Gastrocnemius medialis (tissue), 4 donors: Measurements from ENCODE around the gene ZDHHC21. TPM values are rescaled to one million over a fixed set of nuclear protein-coding genes. Genes with fewer than 3 reads are reported as not detected.

Experiments
- ATAC-seq, 2 donors: fragments of 150-250 bp; one replicate each; pipeline ENCODE4 v1.9.1; 2016
- DNase-seq, 2 donors: peaks; one replicate each; pipeline ENCODE4 v3.0.0-alpha.2; 2019
- H3K27ac ChIP-seq, 4 donors: fragments of 200-600 bp; sonication (generic); 1 replicate in 1 of 4; 2 replicates in 3 of 4; pipeline ENCODE4 v1.5.1; 2016 to 2018; ENCODE audit warnings: mild to moderate bottlenecking in 2 of 4, moderate library complexity in 1 of 4
- H3K27me3 ChIP-seq, 3 donors: fragments of 200-600 bp; sonication (generic) in 2 of 3; 1 replicate in 1 of 3; 2 replicates in 2 of 3; pipeline versions ENCODE4 v1.5.1 to v1.6.0; 2016 to 2019; ENCODE audit warnings: mild to moderate bottlenecking in 1 of 3, moderate library complexity in 1 of 3
- H3K36me3 ChIP-seq, 2 donors: fragments of 200-600 bp; sonication (generic) in 1 of 2; one replicate each; pipeline ENCODE4 v1.5.1; 2017 to 2018
- H3K4me1 ChIP-seq, 2 donors: fragments of 200-600 bp; sonication (generic) in 1 of 2; one replicate each; pipeline ENCODE4 v1.5.1; 2016 to 2017; ENCODE audit warnings: mild to moderate bottlenecking in 2 of 2
- H3K4me3 ChIP-seq, 4 donors: fragments of 200-600 bp; sonication (generic) in 3 of 4; 1 replicate in 1 of 4; 2 replicates in 3 of 4; pipeline ENCODE4 v1.5.1; 2016 to 2019; ENCODE audit warnings: mild to moderate bottlenecking in 2 of 4
- H3K9me3 ChIP-seq, 3 donors: fragments of 200-600 bp; sonication (generic) in 2 of 3; 1 replicate in 1 of 3; 2 replicates in 2 of 3; pipeline ENCODE4 v1.5.1; 2016 to 2019
- POLR2A ChIP-seq, 2 donors: fragments of 450-650 bp; IDR thresholded peaks; one replicate each; pipeline ENCODE4 v1.6.1; 2017; ENCODE audit warnings: antibody characterized with exemption in 2 of 2, mild to moderate bottlenecking in 2 of 2, moderate library complexity in 2 of 2
- in situ Hi-C, 4 donors: fragments of 200-750 bp; cut with MboI; loops; one replicate each; pipeline versions ENCODE4 v1.15.0 to v1.8.0; 2017; ENCODE audit warnings: low sequenced_read_pairs in 4 of 4
- intact Hi-C: fragments of 100-400 bp; cut with DNase I; formaldehyde crosslinking; loops from one replicate; pipeline ENCODE4 v1.15.1; 2023; ENCODE audit warnings: low total_unique reads
- total RNA-seq, 4 donors: library from RNA; depleted of rRNA; stranded (reverse); fragments of >200 nt; gene quantifications; one replicate each; pipeline versions ENCODE4 v1.1.0 to v1.2.3, GENCODE V29; 2016
- TF ChIP-seq, protein P1 (sequence below), 5 experiments: fragments of 450-650 bp in 3 of 5; fragments of 200-600 bp in 2 of 5; sonication (generic) in 2 of 5; IDR thresholded peaks in 4 of 5; conservative IDR thresholded peaks in 1 of 5; 1 replicate in 4 of 5; 2 replicates in 1 of 5; pipeline ENCODE4 v1.5.1; 2016 to 2019; ENCODE audit warnings: antibody characterized with exemption in 5 of 5, mild to moderate bottlenecking in 3 of 5, moderate library complexity in 3 of 5

ZDHHC21 gene, protein sequence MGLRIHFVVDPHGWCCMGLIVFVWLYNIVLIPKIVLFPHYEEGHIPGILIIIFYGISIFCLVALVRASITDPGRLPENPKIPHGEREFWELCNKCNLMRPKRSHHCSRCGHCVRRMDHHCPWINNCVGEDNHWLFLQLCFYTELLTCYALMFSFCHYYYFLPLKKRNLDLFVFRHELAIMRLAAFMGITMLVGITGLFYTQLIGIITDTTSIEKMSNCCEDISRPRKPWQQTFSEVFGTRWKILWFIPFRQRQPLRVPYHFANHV
- total RNA-seq = 10 to 100 TPM in 1 of 4 donors, 1 to 10 TPM in 3; 3.7 to 15.9 (median 6.1) TPM

DNA sequence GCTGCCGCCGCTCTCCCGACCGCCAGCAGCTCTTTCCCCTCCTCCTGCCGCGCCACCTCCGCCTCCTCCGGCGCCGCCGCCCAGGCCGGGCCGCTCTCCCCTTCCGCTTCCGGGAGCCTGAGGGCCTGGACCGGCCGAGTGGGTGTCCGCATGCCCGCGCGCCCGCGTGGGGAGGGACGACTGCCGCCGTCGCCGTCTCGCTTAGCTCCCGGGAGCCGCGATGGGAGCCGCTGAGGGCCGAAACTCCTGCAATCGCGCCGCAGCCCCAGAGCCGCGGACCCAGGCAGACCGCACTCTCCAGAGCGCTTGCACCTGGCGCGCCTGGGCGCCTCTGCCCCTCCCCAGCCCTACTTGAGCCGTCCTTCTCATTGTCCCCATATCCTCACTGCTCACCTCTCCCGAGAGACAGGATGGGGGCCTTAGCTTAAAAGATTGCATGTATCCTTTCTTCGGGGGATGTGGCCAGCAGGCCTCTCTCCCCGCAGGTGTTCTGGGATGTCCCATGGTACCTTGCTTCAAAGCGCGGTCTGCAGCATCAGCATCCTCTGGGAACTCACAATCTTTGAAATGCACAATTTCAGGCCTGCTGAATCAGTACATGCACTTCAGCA is at the start of gene ZDHHC21:
Gene ZDHHC21 (minus strand): TSS at position 182 of the 611 bp plus-strand sequence. CDS start 19,092 bp downstream, outside the sequence.
- Histone ChIP-seq H3K4me1 (peaks cover 9 to 13% of the 10 kb centered on the region in 2 donors), H3K36me3 (peaks cover 0 to 8% of the 10 kb centered on the region in 2 donors), H3K4me3 (peak within 1 kb of the TSS; percentile 59 to 73 (median 70)), H3K27ac (peak within 1 kb of the TSS; percentile 62 to 77 (median 73)), H3K9me3 (no peaks in the 10 kb centered on the region), H3K27me3 (no peaks in the 10 kb centered on the region)
- peak in 1 of 2 donors; percentile 41 for TF ChIP-seq POLR2A (IDR thresholded peaks at IDR 0.05)
- TF ChIP-seq, protein P1, sequence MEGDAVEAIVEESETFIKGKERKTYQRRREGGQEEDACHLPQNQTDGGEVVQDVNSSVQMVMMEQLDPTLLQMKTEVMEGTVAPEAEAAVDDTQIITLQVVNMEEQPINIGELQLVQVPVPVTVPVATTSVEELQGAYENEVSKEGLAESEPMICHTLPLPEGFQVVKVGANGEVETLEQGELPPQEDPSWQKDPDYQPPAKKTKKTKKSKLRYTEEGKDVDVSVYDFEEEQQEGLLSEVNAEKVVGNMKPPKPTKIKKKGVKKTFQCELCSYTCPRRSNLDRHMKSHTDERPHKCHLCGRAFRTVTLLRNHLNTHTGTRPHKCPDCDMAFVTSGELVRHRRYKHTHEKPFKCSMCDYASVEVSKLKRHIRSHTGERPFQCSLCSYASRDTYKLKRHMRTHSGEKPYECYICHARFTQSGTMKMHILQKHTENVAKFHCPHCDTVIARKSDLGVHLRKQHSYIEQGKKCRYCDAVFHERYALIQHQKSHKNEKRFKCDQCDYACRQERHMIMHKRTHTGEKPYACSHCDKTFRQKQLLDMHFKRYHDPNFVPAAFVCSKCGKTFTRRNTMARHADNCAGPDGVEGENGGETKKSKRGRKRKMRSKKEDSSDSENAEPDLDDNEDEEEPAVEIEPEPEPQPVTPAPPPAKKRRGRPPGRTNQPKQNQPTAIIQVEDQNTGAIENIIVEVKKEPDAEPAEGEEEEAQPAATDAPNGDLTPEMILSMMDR (IDR thresholded peaks at IDR 0.05 in 4 of 5, conservative IDR thresholded peaks at IDR 0.05 in 1 of 5) = no peak
- DNase-seq (peak; percentile 33 to 56), ATAC-seq (peak; percentile 79 to 81)
- in situ Hi-C loops = no loop called here
- intact Hi-C loops = loop anchor here (5.0 kb wide), 1 partner anchor 74 kb away; no protein-coding TSS in a partner anchor

DNA sequence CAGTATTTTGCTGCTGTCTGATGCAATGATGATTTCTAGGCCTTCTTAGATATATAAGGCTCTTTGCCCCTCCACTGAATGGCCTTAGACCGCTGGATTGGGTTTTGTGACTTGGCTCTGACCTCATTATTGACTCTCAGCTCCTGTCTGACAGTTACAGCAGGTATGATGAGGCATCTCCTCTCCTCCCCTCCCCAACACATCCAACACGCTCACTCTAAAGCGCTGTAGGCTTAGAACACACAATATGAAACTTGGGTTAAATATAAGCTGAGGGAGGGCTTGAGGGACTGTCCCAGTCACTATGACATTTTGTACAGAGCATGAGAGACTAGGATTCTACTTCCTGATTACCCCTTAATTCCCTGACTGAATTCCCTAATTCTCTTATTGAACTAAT is 48.1 kb upstream of the ZDHHC21 start:
- in situ Hi-C loops (no loop called here), intact Hi-C loops (no loop called here)
- H3K27ac ChIP-seq = no peak overlapping the region
- ATAC-seq (no peak), DNase-seq (no peak)
- no peaks in the 10 kb centered on the region for H3K27me3 ChIP-seq
- no peak overlapping the region for H3K4me3 ChIP-seq
- no peaks in the 10 kb centered on the region for H3K9me3 ChIP-seq
- H3K36me3 ChIP-seq = no peaks in the 10 kb centered on the region
- no peak for TF ChIP-seq POLR2A (IDR thresholded peaks at IDR 0.05)
- TF ChIP-seq, protein P1 (IDR thresholded peaks at IDR 0.05 in 4 of 5, conservative IDR thresholded peaks at IDR 0.05 in 1 of 5) = no peak
- H3K4me1 ChIP-seq = no peaks in the 10 kb centered on the region

DNA sequence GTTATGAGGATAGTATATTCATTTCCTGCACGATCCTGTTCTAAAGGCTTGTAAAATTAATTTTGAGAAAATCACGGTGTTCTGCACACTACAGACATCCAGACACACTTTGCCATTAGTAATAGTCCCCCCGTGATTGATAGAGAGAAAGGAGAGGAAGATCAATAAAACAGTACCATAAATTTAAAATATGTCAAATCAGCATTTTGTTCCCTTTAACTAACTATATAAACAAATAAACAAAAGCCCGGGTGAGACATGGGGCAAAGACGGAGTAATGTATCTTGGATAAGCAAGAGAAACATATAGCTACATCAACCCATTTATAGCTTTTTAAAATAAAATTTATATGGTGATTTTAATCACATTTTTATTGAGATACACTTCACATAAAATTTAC is 39.9 kb upstream of the ZDHHC21 start:
- no peaks in the 10 kb centered on the region for H3K4me1 ChIP-seq
- no peak for ATAC-seq
- H3K27me3 ChIP-seq = no peaks in the 10 kb centered on the region
- DNase-seq = no peak
- no peak overlapping the region for H3K4me3 ChIP-seq
- TF ChIP-seq POLR2A (IDR thresholded peaks at IDR 0.05) = no peak
- TF ChIP-seq, protein P1 (IDR thresholded peaks at IDR 0.05 in 4 of 5, conservative IDR thresholded peaks at IDR 0.05 in 1 of 5) = no peak
- H3K9me3 ChIP-seq = no peaks in the 10 kb centered on the region
- H3K36me3 ChIP-seq = no peaks in the 10 kb centered on the region
- in situ Hi-C loops = no loop called here
- no peak overlapping the region for H3K27ac ChIP-seq
- intact Hi-C loops = no loop called here

DNA sequence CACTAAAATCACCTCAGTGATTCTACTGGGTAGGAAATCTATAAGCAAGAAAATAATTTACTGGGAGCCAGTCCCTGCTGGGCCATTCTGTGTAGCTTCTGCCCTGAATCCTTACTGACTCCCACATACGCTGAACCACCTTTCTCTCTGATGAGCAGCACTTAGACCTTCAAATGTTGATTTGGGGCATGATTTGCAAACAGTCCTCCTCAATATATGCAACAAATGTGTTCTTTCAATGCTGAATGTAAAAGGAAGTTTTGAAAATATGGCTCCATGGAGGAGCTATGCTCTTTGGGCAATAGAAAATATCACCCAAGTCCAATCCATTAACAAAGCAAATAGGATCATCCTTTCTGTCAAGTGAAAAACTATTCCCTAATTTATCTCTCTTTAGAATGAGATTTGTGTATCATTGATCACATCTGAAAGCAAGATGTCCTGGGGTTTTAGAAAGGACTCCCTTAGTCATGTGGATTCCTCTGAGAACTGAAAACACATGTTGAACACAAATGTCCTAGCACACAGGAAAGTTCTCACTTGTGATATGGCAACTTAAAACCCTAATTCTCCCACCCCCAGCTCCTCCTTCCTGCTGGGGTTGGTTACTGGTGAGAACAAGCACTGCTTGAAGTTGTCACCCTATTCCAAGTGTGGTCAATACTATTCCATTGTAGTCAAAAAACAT is 38.2 kb upstream of the ZDHHC21 start:
- Histone ChIP-seq H3K36me3 (no peaks in the 10 kb centered on the region), H3K4me1 (no peaks in the 10 kb centered on the region), H3K27ac (no peak overlapping the region), H3K4me3 (no peak overlapping the region), H3K27me3 (no peaks in the 10 kb centered on the region), H3K9me3 (no peaks in the 10 kb centered on the region)
- TF ChIP-seq POLR2A (IDR thresholded peaks at IDR 0.05) = no peak
- TF ChIP-seq, protein P1 (IDR thresholded peaks at IDR 0.05 in 4 of 5, conservative IDR thresholded peaks at IDR 0.05 in 1 of 5) = no peak
- intact Hi-C loops = no loop called here
- in situ Hi-C loops = no loop called here
- ATAC-seq = no peak
- DNase-seq = no peak
